H1 (cell line): Measurements from ENCODE around the gene PRKAR2B. TPM values are rescaled to one million over a fixed set of nuclear protein-coding genes. Genes with fewer than 3 reads are reported as not detected.

Experiments used
- CTCF ChIA-PET: fragments of 300-600 bp; sonication (Branson Sonifier 250); formaldehyde crosslinking; loops from one replicate; lab custom pipeline; 2021; ENCODE audit not compliant: partially characterized antibody; lab: Charles Lee
- POLR2A ChIA-PET: fragments of 300-600 bp; sonication (Branson Sonifier 250); formaldehyde crosslinking; loops from one replicate; lab custom pipeline; 2021; ENCODE audit warnings: inconsistent platforms; ENCODE audit not compliant: partially characterized antibody; lab: Charles Lee
- DNase-seq, 2 experiments: peaks; one replicate each; pipeline versions ENCODE4 v3.0.0 to v3.0.0-alpha.2; 2010 to 2022; ENCODE audit warnings: low spot score in 2 of 2, low read depth in 1 of 2, mixed read lengths in 1 of 2
- FAIRE-seq: peaks from 2 replicates; lab custom pipeline; 2011; peaks lifted over from hg19 to GRCh38; lab: Jason Lieb, UNC
- H2AFZ ChIP-seq: 2 replicates; pipeline ENCODE4 v1.8.1; 2012; ENCODE audit warnings: low read length, inconsistent platforms
- H2AK5ac ChIP-seq: 2 replicates; pipeline ENCODE4 v1.6.1; 2013; ENCODE audit warnings: low read depth, low read length
- H2BK120ac ChIP-seq: replicated peaks from 2 replicates; pipeline ENCODE3; 2013; ENCODE audit warnings: low read depth, low read length, inconsistent platforms
- H2BK12ac ChIP-seq: 2 replicates; pipeline ENCODE4 v1.6.1; 2013; ENCODE audit warnings: low read depth, low read length
- H2BK15ac ChIP-seq: 2 replicates; pipeline ENCODE4 v1.6.1; 2013; ENCODE audit warnings: low read length
- H2BK20ac ChIP-seq: 2 replicates; pipeline ENCODE4 v1.6.1; 2013; ENCODE audit warnings: low read length
- H2BK5ac ChIP-seq: 2 replicates; pipeline ENCODE4 v1.6.1; 2013; ENCODE audit warnings: low read depth, low read length
- H3K14ac ChIP-seq: 2 replicates; pipeline ENCODE4 v1.6.1; 2013; ENCODE audit warnings: inconsistent platforms; ENCODE audit not compliant: insufficient read length
- H3K18ac ChIP-seq: 2 replicates; pipeline ENCODE4 v1.6.1; 2013; ENCODE audit warnings: low read length; ENCODE audit errors: extremely low read depth
- H3K23ac ChIP-seq: 2 replicates; pipeline ENCODE4 v1.6.1; 2013; ENCODE audit warnings: inconsistent platforms; ENCODE audit not compliant: insufficient read length
- H3K23me2 ChIP-seq: 2 replicates; pipeline ENCODE4 v1.6.1; 2013; ENCODE audit warnings: low read depth, low read length
- H3K27ac ChIP-seq: 2 replicates; pipeline ENCODE4 v1.6.1; 2011; ENCODE audit warnings: low read depth, low read length, inconsistent platforms
- H3K27me3 ChIP-seq, 4 experiments: replicated peaks in 1 of 4; 1 replicate in 1 of 4; 2 replicates in 3 of 4; pipeline versions ENCODE4 v1.6.1 to v1.8.1; 2011 to 2013; ENCODE audit warnings: low read length in 3 of 4, mild to moderate bottlenecking in 3 of 4, inconsistent platforms in 2 of 4, mixed read lengths in 2 of 4, moderate library complexity in 1 of 4; ENCODE audit not compliant: control insufficient read depth in 3 of 4, insufficient read depth in 3 of 4; ENCODE audit errors: extremely low read depth in 1 of 4
- H3K36me3 ChIP-seq, 4 experiments: 2 replicates each; pipeline versions ENCODE4 v1.6.1 to v1.8.1; 2011 to 2013; ENCODE audit warnings: mild to moderate bottlenecking in 4 of 4, low read length in 3 of 4, moderate library complexity in 2 of 4, control low read depth in 1 of 4, inconsistent platforms in 1 of 4; ENCODE audit not compliant: insufficient read depth in 4 of 4, control insufficient read depth in 2 of 4
- H3K4ac ChIP-seq: replicated peaks from 2 replicates; pipeline ENCODE3; 2013; ENCODE audit warnings: low read length, low read depth, mixed read lengths, inconsistent platforms; ENCODE audit not compliant: insufficient read length
- H3K4me1 ChIP-seq, 4 experiments: replicated peaks in 1 of 4; 1 replicate in 1 of 4; 2 replicates in 3 of 4; pipeline versions ENCODE4 v1.6.1 to v1.8.1; 2011 to 2013; ENCODE audit warnings: low read length in 3 of 4, inconsistent platforms in 2 of 4, mixed read lengths in 1 of 4; ENCODE audit not compliant: insufficient read depth in 4 of 4, control insufficient read depth in 3 of 4
- H3K4me2 ChIP-seq, 2 experiments: 2 replicates each; pipeline versions ENCODE4 v1.6.1 to v1.8.1; 2011 to 2013; ENCODE audit warnings: low read depth in 2 of 2, low read length in 2 of 2, control low read depth in 1 of 2, inconsistent platforms in 1 of 2, mild to moderate bottlenecking in 1 of 2; ENCODE audit not compliant: insufficient read depth in 1 of 2
- H3K4me3 ChIP-seq, 4 experiments: fragments of 200-600, 300-600 bp in 1 of 4; sonication (generic), shearing (Covaris generic), sonication (Bioruptor Twin) in 1 of 4; 2 replicates each; pipeline versions ENCODE4 v1.5.1 to v1.8.1; 2011 to 2016; ENCODE audit warnings: low read length in 4 of 4, low read depth in 3 of 4, control low read depth in 2 of 4, inconsistent platforms in 2 of 4, mild to moderate bottlenecking in 2 of 4, mixed read lengths in 1 of 4, moderate library complexity in 1 of 4; ENCODE audit not compliant: insufficient read depth in 2 of 4; ENCODE audit errors: extremely low read depth in 1 of 4
- H3K56ac ChIP-seq: replicated peaks from 2 replicates; pipeline ENCODE3; 2013; ENCODE audit warnings: low read depth, mild to moderate bottlenecking, mixed read lengths, low read length, inconsistent platforms; ENCODE audit not compliant: insufficient read length
- H3K79me1 ChIP-seq: 2 replicates; pipeline ENCODE4 v1.6.1; 2013; ENCODE audit warnings: low read depth, low read length, control low read depth
- H3K79me2 ChIP-seq, 2 experiments: 2 replicates each; pipeline versions ENCODE4 v1.6.1 to v1.8.1; 2012 to 2013; ENCODE audit warnings: low read length in 2 of 2, mild to moderate bottlenecking in 2 of 2, inconsistent platforms in 1 of 2; ENCODE audit not compliant: insufficient read depth in 2 of 2, control insufficient read depth in 1 of 2
- H3K9ac ChIP-seq, 4 experiments: replicated peaks in 1 of 4; 1 replicate in 1 of 4; 2 replicates in 3 of 4; pipeline versions ENCODE4 v1.6.1 to v1.8.1; 2011 to 2013; ENCODE audit warnings: low read depth in 3 of 4, low read length in 3 of 4, control low read depth in 2 of 4, mild to moderate bottlenecking in 2 of 4, moderate library complexity in 2 of 4, inconsistent platforms in 1 of 4; ENCODE audit errors: extremely low read depth in 1 of 4
- H3K9me3 ChIP-seq, 2 experiments: 2 replicates each; pipeline versions ENCODE4 v1.6.1 to v1.8.1; 2012 to 2013; ENCODE audit warnings: mild to moderate bottlenecking in 2 of 2, moderate library complexity in 2 of 2, control low read depth in 1 of 2, inconsistent platforms in 1 of 2, low read depth in 1 of 2, low read length in 1 of 2, mixed read lengths in 1 of 2; ENCODE audit not compliant: insufficient read depth in 2 of 2
- H4K20me1 ChIP-seq, 2 experiments: replicated peaks in 1 of 2; 2 replicates each; pipeline versions ENCODE3 to v1.8.1; 2011 to 2013; ENCODE audit warnings: inconsistent platforms in 2 of 2, low read length in 2 of 2, mild to moderate bottlenecking in 1 of 2; ENCODE audit not compliant: insufficient read depth in 2 of 2, control insufficient read depth in 1 of 2
- H4K5ac ChIP-seq: 2 replicates; pipeline ENCODE4 v1.6.1; 2013; ENCODE audit warnings: low read length, low read depth, mixed read lengths, inconsistent platforms; ENCODE audit not compliant: insufficient read length
- H4K8ac ChIP-seq: 2 replicates; pipeline ENCODE4 v1.8.0; 2013; ENCODE audit warnings: mild to moderate bottlenecking, moderate library complexity, low read length, inconsistent platforms; ENCODE audit not compliant: insufficient read depth; ENCODE audit errors: extremely low read depth
- H4K91ac ChIP-seq: replicated peaks from 2 replicates; pipeline ENCODE3; 2013; ENCODE audit warnings: low read length, mixed read lengths, inconsistent platforms; ENCODE audit not compliant: insufficient read length
- CTBP2 ChIP-seq: IDR thresholded peaks from 2 replicates; pipeline ENCODE4 v1.7.0; 2011; ENCODE audit warnings: borderline replicate concordance, mild to moderate bottlenecking, moderate library complexity, mixed read lengths, low read length; ENCODE audit not compliant: insufficient read depth, insufficient read length
- WGBS, 2 experiments: shearing (Covaris generic) in 1 of 2; methylation state at CpG; one replicate each; pipeline versions ENCODE4 v1.1.6 to v1.1.7; 2013 to 2015; ENCODE audit warnings: low lambda C conversion rate in 2 of 2, mixed read lengths in 2 of 2, inconsistent platforms in 1 of 2, low coverage in 1 of 2, missing lambda C conversion rate in 1 of 2; ENCODE audit not compliant: insufficient replicate concordance in 2 of 2, insufficient coverage in 1 of 2, insufficient read length in 1 of 2; ENCODE audit errors: extremely low coverage in 1 of 2, missing lambda C conversion rate in 1 of 2; 5-methylcytosine and 5-hydroxymethylcytosine counted together
- polyA plus RNA-seq, 7 experiments: library from polyadenylated mRNA; depleted of rRNA in 3 of 7; stranded (reverse) in 5 of 7; unstranded in 2 of 7; fragments of >200 nt in 5 of 7; fragments of 200-250 nt in 2 of 7; gene quantifications; 1 replicate in 5 of 7; 2 replicates in 1 of 7; 4 replicates in 1 of 7; pipeline versions ENCODE4 v1.2.1 to v1.2.3, GENCODE V29; 2011 to 2013; ENCODE audit warnings: missing spikeins in 2 of 7, mixed read lengths in 2 of 7
- total RNA-seq: library from RNA; stranded (reverse); fragmentation: NEBNext Ultra II Directional; extraction: Animal tissue kit (Norgen Biotek cat#: 25700); gene quantifications from 2 replicates; pipeline ENCODE4 v1.2.1, GENCODE V29; 2021

PRKAR2B gene
- total and polyA plus RNA-seq, 2 of the 8 experiments (the other 6 are each of a cell fraction or from before 2014, with no cell fraction given) = 10.4 to 37.0 TPM

GRCh38 chr7:107149863-107150262 is 105.4 kb downstream of the PRKAR2B start:
- ChIA-PET POLR2A (interaction anchor here (0.8 kb wide), 1 partner anchor 19 kb away, joined by 3 read pairs; the partner anchor contains the start of gene HBP1), CTCF (interaction anchor here (0.7 to 11.7 kb wide), 25 partner anchors 12 to 383 kb away, joined by 3 to 162 read pairs (median 5); partner anchors contain the start of gene HBP1)
- Histone ChIP-seq H3K9ac (no peak overlapping the region), H2BK12ac (no peak overlapping the region), H4K5ac (no peak overlapping the region), H3K27ac (no peak overlapping the region), H4K20me1 (no peaks in the 10 kb centered on the region), H3K56ac (no peak overlapping the region), H2BK20ac (no peak overlapping the region), H2AK5ac (no peak overlapping the region), H2BK15ac (no peak overlapping the region), H2BK5ac (no peak overlapping the region), H3K4ac (no peak overlapping the region), H3K79me1 (no peaks in the 10 kb centered on the region), H3K27me3 (no peaks in the 10 kb centered on the region), H3K4me2 (no peak overlapping the region), H2BK120ac (no peak overlapping the region), H3K14ac (no peak overlapping the region), H3K79me2 (no peaks in the 10 kb centered on the region), H4K8ac (no peak overlapping the region), H3K23me2 (no peaks in the 10 kb centered on the region), H3K4me3 (no peak overlapping the region), H3K9me3 (no peaks in the 10 kb centered on the region), H3K23ac (no peak overlapping the region), H2AFZ (no peak overlapping the region), H3K18ac (no peak overlapping the region), H4K91ac (no peak overlapping the region), H3K36me3 (no peaks in the 10 kb centered on the region; a peak in 1 of 8 replicates), H3K4me1 (peaks cover 0 to 3% (median under 1%) of the 10 kb centered on the region in 4 experiments; a peak in 2 of 7 replicates)
- TF ChIP-seq CTBP2 = no peak
- FAIRE-seq (no peak), DNase-seq (no peak)
- whole genome bisulfite sequencing, 2 experiments = 94% methylated on average over 1 of the region's 1 CpG; no CpG with 5 or more reads in 1 of the 2 experiments
